Keratinocyte (primary cell): Measurements from ENCODE around the gene COL7A1. TPM values are rescaled to one million over a fixed set of nuclear protein-coding genes. Genes with fewer than 3 reads are reported as not detected.
A peak's percentile ranks its signal among the peaks of the same experiment; 100 is the strongest.

ENCODE experiments used
- DNase-seq: peaks from one replicate; pipeline ENCODE4 v3.0.0-alpha.2; 2011; ENCODE audit warnings: low read depth, missing footprints, low spot score
- FAIRE-seq: peaks from 2 replicates; lab custom pipeline; 2011; peaks lifted over from hg19 to GRCh38; lab: Jason Lieb, UNC
- H2AFZ ChIP-seq: 2 replicates; pipeline ENCODE4 v1.6.0; 2012; ENCODE audit warnings: low read length, control low read depth, inconsistent platforms; ENCODE audit not compliant: control insufficient read depth
- H3K27ac ChIP-seq: 2 replicates; pipeline ENCODE4 v1.5.1; 2011; ENCODE audit warnings: low read length; ENCODE audit not compliant: control insufficient read depth, insufficient read depth
- H3K27me3 ChIP-seq: 3 replicates; pipeline ENCODE4 v1.6.0; 2011; ENCODE audit warnings: low read length; ENCODE audit not compliant: control insufficient read depth, insufficient read depth; ENCODE audit errors: extremely low read depth
- H3K36me3 ChIP-seq, 2 experiments: 2 replicates in 1 of 2; 3 replicates in 1 of 2; pipeline ENCODE4 v1.5.1; 2011; ENCODE audit warnings: low read length in 2 of 2, mild to moderate bottlenecking in 1 of 2; ENCODE audit not compliant: control insufficient read depth in 2 of 2, insufficient read depth in 2 of 2; ENCODE audit errors: extremely low read depth in 1 of 2
- H3K4me1 ChIP-seq: 3 replicates; pipeline ENCODE4 v1.5.1; 2011; ENCODE audit warnings: low read length; ENCODE audit not compliant: control insufficient read depth, insufficient read depth; ENCODE audit errors: extremely low read depth
- H3K4me2 ChIP-seq: 3 replicates; pipeline ENCODE4 v1.6.0; 2011; ENCODE audit warnings: low read depth, low read length; ENCODE audit not compliant: control insufficient read depth, insufficient read depth; ENCODE audit errors: extremely low read depth
- H3K4me3 ChIP-seq, 3 experiments: fragments of 200-600 bp in 1 of 3; sonication (generic) in 1 of 3; 2 replicates in 2 of 3; 3 replicates in 1 of 3; pipeline ENCODE4 v1.5.1; 2011 to 2016; ENCODE audit warnings: low read length in 3 of 3, mild to moderate bottlenecking in 3 of 3, control low read depth in 2 of 3, inconsistent platforms in 1 of 3, low read depth in 1 of 3, mixed read lengths in 1 of 3, mixed run types in 1 of 3, moderate library complexity in 1 of 3; ENCODE audit not compliant: control insufficient read depth in 2 of 3, insufficient read depth in 2 of 3; ENCODE audit errors: extremely low read depth in 1 of 3
- H3K79me2 ChIP-seq: 2 replicates; pipeline ENCODE4 v1.6.0; 2012; ENCODE audit warnings: low read length; ENCODE audit not compliant: control insufficient read depth, insufficient read depth
- H3K9ac ChIP-seq: 3 replicates; pipeline ENCODE4 v1.6.0; 2011; ENCODE audit warnings: low read length; ENCODE audit not compliant: control insufficient read depth, insufficient read depth; ENCODE audit errors: extremely low read depth
- H3K9me1 ChIP-seq: 3 replicates; pipeline ENCODE4 v1.6.0; 2011; ENCODE audit warnings: low read length; ENCODE audit not compliant: control insufficient read depth, insufficient read depth; ENCODE audit errors: extremely low read depth
- H3K9me3 ChIP-seq: 2 replicates; pipeline ENCODE4 v1.5.1; 2012; ENCODE audit warnings: low read depth, low read length; ENCODE audit not compliant: control insufficient read depth
- H4K20me1 ChIP-seq: 3 replicates; pipeline ENCODE4 v1.6.0; 2011; ENCODE audit warnings: low read length; ENCODE audit not compliant: control insufficient read depth, insufficient read depth; ENCODE audit errors: extremely low read depth
- EZH2 ChIP-seq: IDR thresholded peaks from one replicate; pipeline ENCODE4 v1.6.1; 2012; ENCODE audit warnings: inconsistent platforms, mild to moderate bottlenecking, low read length, moderate library complexity
- dilution Hi-C: fragments of 300-500 bp; cut with MboI; formaldehyde crosslinking; loops from one replicate; pipeline ENCODE4 v1.7.0; 2020; ENCODE audit warnings: low sequenced_read_pairs; ENCODE audit not compliant: extremely low pct_ligation_motif_present
- polyA plus RNA-seq, 5 experiments: library from polyadenylated mRNA; depleted of rRNA in 3 of 5; stranded (reverse) in 3 of 5; stranded (forward) in 1 of 5; unstranded in 1 of 5; fragments of >200 nt; gene quantifications; 1 replicate in 1 of 5; 2 replicates in 3 of 5; 3 replicates in 1 of 5; pipeline versions ENCODE4 v1.2.1 to v1.2.3, GENCODE V29; 2011 to 2012; ENCODE audit warnings: missing spikeins in 2 of 5, low read depth in 1 of 5, low replicate concordance in 1 of 5
- TF ChIP-seq, protein P1 (sequence below), 3 experiments: IDR thresholded peaks in 1 of 3; conservative IDR thresholded peaks in 1 of 3; optimal IDR thresholded peaks in 1 of 3; 2 replicates in 2 of 3; 3 replicates in 1 of 3; pipeline versions ENCODE3 to v1.5.1; 2011; ENCODE audit warnings: low read length in 3 of 3, mild to moderate bottlenecking in 3 of 3, moderate library complexity in 2 of 3, control low read depth in 1 of 3, inconsistent platforms in 1 of 3; ENCODE audit not compliant: insufficient read depth in 2 of 3; ENCODE audit errors: extremely low read depth in 1 of 3

Gene COL7A1
- polyA plus RNA-seq, 1 donor (not counting 4 experiments of a cell fraction or from before 2014, with no cell fraction given), result 59.4 TPM

- H4K20me1 ChIP-seq, result no peaks in the 10 kb centered on the region
- dilution Hi-C loops, result no loop called here
- no peak for FAIRE-seq
These were observed 17.2 kb upstream of the COL7A1 start for GRCh38 chr3:48612309-48612708.

DNA sequence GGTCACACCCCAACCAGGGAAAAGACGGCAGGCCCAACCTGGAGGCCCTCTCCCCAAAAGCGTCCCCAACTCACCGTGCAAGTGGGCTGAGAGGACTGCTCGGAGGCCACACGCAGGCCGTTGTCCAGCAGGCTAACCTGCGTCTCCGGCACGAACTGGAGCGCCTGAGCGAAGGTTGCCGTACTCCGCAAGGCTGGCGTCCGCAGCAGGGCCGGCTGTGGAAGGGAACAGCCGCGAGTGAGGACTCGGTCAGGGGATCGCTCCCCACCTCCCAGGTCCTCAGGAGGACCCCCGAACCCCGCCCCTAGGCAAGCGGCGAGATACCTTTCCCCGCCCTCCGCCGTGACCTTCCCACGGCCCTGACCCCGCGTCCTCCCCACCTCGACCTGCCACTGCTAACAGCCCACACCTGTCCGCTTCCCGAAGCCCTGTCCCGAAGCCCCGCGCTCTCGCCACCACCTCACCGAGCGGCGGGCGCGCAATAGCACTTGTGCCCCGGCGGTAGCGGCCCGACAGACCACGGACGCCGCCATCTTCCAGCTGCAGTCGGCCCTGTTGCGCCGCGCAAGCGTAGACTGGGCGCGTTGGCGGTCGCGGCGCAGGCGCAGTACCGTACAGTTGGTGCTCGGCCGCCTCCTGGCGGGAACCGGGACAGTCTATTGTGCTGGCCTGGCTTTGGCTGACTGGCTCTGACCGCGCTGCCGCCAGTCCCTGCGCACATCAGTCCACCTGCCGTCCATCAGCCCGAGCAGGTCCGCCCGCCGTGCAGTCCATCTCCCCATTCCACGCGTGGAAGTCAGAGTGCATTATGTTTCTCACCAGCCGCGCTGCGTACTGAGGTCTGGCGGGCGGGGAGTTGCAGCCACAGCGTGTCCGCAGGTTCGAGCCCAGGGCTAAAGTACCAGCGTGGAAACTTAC, 14.2 kb upstream of the COL7A1 start, which contains the start of gene UQCRC1:
Gene UQCRC1, minus strand, starts transcription at position 559 of the 918 bp plus-strand sequence. Its CDS starts 26 bp downstream, at position 533.
- peaks cover 28% of the 10 kb centered on the region for H3K79me2 ChIP-seq
- dilution Hi-C loops, result no loop called here
- peak; percentile 61 for FAIRE-seq

More at GRCh38 chr3:48612309-48612708, 17.2 kb upstream of the COL7A1 start:
- Histone ChIP-seq H2AFZ (no peak overlapping the region), H3K4me2 (no peak overlapping the region), H3K36me3 (peaks cover 0 to 9% of the 10 kb centered on the region in 2 experiments), H3K9me1 (no peaks in the 10 kb centered on the region), H3K9me3 (peaks cover 3% of the 10 kb centered on the region), H3K27ac (no peak overlapping the region), H3K27me3 (no peaks in the 10 kb centered on the region), H3K4me1 (peaks cover 20% of the 10 kb centered on the region), H3K9ac (no peak overlapping the region), H3K79me2 (peaks cover 21% of the 10 kb centered on the region), H3K4me3 (no peak overlapping the region)
- DNase-seq, result no peak
- TF ChIP-seq, protein P1, sequence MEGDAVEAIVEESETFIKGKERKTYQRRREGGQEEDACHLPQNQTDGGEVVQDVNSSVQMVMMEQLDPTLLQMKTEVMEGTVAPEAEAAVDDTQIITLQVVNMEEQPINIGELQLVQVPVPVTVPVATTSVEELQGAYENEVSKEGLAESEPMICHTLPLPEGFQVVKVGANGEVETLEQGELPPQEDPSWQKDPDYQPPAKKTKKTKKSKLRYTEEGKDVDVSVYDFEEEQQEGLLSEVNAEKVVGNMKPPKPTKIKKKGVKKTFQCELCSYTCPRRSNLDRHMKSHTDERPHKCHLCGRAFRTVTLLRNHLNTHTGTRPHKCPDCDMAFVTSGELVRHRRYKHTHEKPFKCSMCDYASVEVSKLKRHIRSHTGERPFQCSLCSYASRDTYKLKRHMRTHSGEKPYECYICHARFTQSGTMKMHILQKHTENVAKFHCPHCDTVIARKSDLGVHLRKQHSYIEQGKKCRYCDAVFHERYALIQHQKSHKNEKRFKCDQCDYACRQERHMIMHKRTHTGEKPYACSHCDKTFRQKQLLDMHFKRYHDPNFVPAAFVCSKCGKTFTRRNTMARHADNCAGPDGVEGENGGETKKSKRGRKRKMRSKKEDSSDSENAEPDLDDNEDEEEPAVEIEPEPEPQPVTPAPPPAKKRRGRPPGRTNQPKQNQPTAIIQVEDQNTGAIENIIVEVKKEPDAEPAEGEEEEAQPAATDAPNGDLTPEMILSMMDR (optimal IDR thresholded peaks at IDR 0.05 in 1 of 3, IDR thresholded peaks at IDR 0.05 in 1 of 3, conservative IDR thresholded peaks at IDR 0.05 in 1 of 3; ENCODE audit: extremely low read depth in 1 of 3, insufficient read depth in 2 of 3, low read length in 3 of 3), result no peak
- no peak for TF ChIP-seq EZH2

More for the DNA sequence above, 14.2 kb upstream of the COL7A1 start, which contains the start of gene UQCRC1:
- Histone ChIP-seq H3K4me1 (peaks cover 19% of the 10 kb centered on the region), H3K27me3 (no peaks in the 10 kb centered on the region), H3K9ac (peak within 1 kb of the TSS; percentile 95), H2AFZ (peak within 1 kb of the TSS; percentile 96), H3K4me2 (peak within 1 kb of the TSS; percentile 86), H4K20me1 (no peaks in the 10 kb centered on the region), H3K9me3 (no peaks in the 10 kb centered on the region), H3K9me1 (peaks cover 2% of the 10 kb centered on the region), H3K27ac (peak within 1 kb of the TSS; percentile 82), H3K4me3 (peak within 1 kb of the TSS; percentile 86 to 95 (median 91)), H3K36me3 (peaks cover 14 to 29% of the 10 kb centered on the region in 2 experiments)
- DNase-seq, result no peak
- TF ChIP-seq, protein P1 (optimal IDR thresholded peaks at IDR 0.05 in 1 of 3, IDR thresholded peaks at IDR 0.05 in 1 of 3, conservative IDR thresholded peaks at IDR 0.05 in 1 of 3; ENCODE audit: extremely low read depth in 1 of 3, insufficient read depth in 2 of 3, low read length in 3 of 3), result peak in 2 of 3 experiments; percentile 51 to 86
- TF ChIP-seq EZH2, result no peak
